GM18511 (cell line): ENCODE measurements around the gene PREX1.
"Not testable (repeated sequence)": the region's sequence is repeated elsewhere in the genome, so short reads cannot be mapped to it uniquely, and the experiment has no call there.

Source experiments
- ATAC-seq: cut with Tn5 transposase; IDR thresholded peaks from one replicate; pipeline ENCODE4 v1.9.1; 2021; ENCODE audit warnings: mild to moderate bottlenecking, moderate library complexity; ENCODE audit not compliant: unreplicated experiment

The PREX1 gene

GRCh38 chr20:48827855-48828733, at the start of gene PREX1:
Gene PREX1, minus strand, starts transcription at chr20:48827999. Its CDS starts 139 bp downstream, at chr20:48827860.
- peak; percentile 59 for ATAC-seq

- ATAC-seq: no peak
These were observed 49.5 kb upstream of the PREX1 start for GRCh38 chr20:48877304-48877703.

GRCh38 chr20:48875914-48876240, 48.1 kb upstream of the PREX1 start:
- ATAC-seq: no peak

- ATAC-seq: no peak
These were observed 47.6 kb upstream of the PREX1 start for GRCh38 chr20:48875233-48875913.

GRCh38 chr20:48869442-48869841, 41.6 kb upstream of the PREX1 start:
- not testable (repeated sequence) for ATAC-seq

GRCh38 chr20:48866936-48867335, 39.1 kb upstream of the PREX1 start:
- no peak for ATAC-seq

GRCh38 chr20:48864738-48865318, 37.0 kb upstream of the PREX1 start:
- no peak for ATAC-seq

- no peak for ATAC-seq
These were observed 36.5 kb upstream of the PREX1 start for GRCh38 chr20:48864254-48864653.

GRCh38 chr20:48862279-48862678, 34.5 kb upstream of the PREX1 start:
- ATAC-seq: no peak

- ATAC-seq: no peak
These were observed 33.6 kb upstream of the PREX1 start for GRCh38 chr20:48861444-48861843.

- no peak for ATAC-seq
These were observed 30.4 kb upstream of the PREX1 start for GRCh38 chr20:48858075-48858790.

- no peak for ATAC-seq
These were observed 28.3 kb upstream of the PREX1 start for GRCh38 chr20:48856130-48856529.

- ATAC-seq: no peak
These were observed 27.2 kb upstream of the PREX1 start for GRCh38 chr20:48855046-48855445.

GRCh38 chr20:48852609-48853008, 24.8 kb upstream of the PREX1 start:
- ATAC-seq: no peak

GRCh38 chr20:48851579-48851978, 23.8 kb upstream of the PREX1 start:
- no peak for ATAC-seq

- ATAC-seq: no peak
These were observed 23.1 kb upstream of the PREX1 start for GRCh38 chr20:48850977-48851299.

GRCh38 chr20:48850257-48850976, 22.6 kb upstream of the PREX1 start:
- no peak for ATAC-seq

- no peak for ATAC-seq
These were observed 22.0 kb upstream of the PREX1 start for GRCh38 chr20:48849779-48850178.

- ATAC-seq: no peak
These were observed 21.5 kb upstream of the PREX1 start for GRCh38 chr20:48849299-48849698.

- ATAC-seq: no peak
These were observed 19.9 kb upstream of the PREX1 start for GRCh38 chr20:48847498-48848205.
